GM21447 (cell line): ENCODE results near the gene ARSD.
"Not testable (repeated sequence)": the region's sequence is repeated elsewhere in the genome, so short reads cannot be mapped to it uniquely, and the experiment has no call there.

ENCODE experiments used
- ATAC-seq: cut with Tn5 transposase; IDR thresholded peaks from one replicate; pipeline ENCODE4 v1.9.1; 2021; ENCODE audit not compliant: unreplicated experiment

ARSD gene, protein sequence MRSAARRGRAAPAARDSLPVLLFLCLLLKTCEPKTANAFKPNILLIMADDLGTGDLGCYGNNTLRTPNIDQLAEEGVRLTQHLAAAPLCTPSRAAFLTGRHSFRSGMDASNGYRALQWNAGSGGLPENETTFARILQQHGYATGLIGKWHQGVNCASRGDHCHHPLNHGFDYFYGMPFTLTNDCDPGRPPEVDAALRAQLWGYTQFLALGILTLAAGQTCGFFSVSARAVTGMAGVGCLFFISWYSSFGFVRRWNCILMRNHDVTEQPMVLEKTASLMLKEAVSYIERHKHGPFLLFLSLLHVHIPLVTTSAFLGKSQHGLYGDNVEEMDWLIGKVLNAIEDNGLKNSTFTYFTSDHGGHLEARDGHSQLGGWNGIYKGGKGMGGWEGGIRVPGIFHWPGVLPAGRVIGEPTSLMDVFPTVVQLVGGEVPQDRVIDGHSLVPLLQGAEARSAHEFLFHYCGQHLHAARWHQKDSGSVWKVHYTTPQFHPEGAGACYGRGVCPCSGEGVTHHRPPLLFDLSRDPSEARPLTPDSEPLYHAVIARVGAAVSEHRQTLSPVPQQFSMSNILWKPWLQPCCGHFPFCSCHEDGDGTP

DNA sequence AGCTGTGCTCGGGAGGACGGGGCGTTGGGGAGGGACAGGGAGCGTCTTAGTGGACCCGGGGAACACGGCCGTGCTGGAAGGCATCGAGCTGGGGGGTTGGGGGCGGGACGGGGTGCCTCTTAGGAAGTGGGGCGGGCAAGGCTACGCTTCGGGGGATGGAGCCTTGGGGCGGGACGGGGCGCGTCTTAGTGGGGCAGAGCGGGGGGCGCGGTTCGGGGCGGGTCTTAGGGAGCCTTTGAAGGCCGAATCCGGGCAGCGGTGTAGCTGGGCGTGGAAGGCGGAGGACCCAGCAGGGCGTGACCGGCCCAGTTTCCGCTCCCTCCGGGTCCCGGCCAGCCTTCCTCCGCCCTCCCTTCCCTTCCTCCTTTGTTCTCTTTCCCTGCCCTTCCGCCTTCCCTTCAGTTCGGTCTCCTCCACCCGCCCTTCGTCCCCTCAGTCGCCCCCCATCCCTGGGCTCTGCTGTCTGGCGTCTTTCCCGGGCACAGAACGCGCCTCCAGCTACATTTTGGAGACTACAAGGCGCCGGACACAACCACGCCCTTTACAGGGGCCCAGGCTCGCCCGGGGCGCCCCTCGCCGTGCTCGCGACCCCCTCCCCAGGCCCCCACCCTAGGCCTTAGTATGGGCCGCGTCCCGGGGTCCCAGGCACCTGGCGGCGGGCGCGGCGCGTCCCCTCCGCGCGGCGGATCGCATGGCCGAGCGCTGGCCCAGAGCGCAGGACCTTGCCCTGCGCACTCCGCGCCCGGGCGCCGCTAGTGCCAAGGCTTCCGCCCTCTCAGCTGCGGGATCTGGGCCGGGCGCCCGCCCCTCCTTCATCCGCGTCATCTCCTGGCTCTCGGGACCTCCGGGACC, at the start of gene ARSD:
TSS of gene ARSD (minus strand) at position 757 of the 852 bp plus-strand sequence. CDS start at position 693, 64 bp downstream.
- peak; percentile 94 for ATAC-seq

DNA sequence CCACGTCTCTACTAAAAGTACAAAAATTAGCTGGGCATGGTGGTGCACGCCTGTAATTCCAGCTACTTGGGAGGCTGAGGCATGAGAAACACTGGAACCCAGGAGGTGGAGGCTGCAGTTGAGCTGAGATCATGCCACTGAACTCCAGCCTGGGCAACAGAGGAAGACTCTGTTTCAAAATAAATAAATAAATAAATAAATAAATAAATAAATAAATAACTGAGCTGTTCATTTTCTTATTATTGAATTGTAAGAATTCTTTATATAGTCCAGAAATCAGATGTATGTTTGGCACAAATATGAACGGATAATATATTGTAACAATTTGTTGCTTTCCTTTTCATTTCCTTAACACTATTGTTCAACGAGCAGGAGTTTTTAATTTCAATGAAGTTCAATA, 49.5 kb upstream of the ARSD start:
- not testable (repeated sequence) for ATAC-seq

DNA sequence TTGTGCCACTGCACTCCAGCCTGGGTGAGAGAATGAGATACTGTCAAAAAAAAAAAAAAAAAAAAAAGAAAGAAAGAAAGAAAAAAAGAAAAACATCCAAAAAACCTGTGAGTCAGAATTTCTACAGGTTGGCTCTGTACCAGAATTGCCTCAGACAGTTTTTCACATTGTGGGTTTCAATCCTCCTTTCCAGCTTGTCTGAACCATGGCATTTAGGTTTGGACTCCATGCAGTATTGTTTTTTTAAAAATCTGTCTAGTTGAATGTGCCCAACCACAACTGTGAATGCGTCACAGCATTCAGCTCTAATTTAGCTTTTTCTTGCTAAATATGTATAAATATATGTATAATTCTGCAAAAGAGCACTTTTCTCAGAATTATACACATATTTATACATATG, 45.8 kb upstream of the ARSD start:
- ATAC-seq: no peak

DNA sequence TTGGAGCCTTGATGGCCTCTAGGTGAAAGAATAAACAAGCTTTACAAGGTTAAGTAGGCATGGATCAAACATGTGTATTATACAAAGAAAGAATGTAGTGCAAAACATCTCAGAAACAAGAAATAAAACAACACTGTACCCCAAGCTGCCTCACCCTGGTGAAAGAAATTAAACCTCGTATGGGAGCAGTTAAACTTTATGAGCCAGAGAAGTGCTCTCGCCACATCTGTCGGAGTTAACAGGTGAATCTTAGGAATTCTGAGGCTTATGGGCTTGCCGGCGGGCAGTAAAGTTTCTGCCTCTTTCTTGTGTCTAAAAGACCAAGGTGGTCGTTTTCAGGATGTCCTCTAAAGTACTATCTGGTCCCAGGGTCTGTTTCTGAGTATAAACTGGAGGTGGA, 43.3 kb upstream of the ARSD start:
- ATAC-seq: no peak

DNA sequence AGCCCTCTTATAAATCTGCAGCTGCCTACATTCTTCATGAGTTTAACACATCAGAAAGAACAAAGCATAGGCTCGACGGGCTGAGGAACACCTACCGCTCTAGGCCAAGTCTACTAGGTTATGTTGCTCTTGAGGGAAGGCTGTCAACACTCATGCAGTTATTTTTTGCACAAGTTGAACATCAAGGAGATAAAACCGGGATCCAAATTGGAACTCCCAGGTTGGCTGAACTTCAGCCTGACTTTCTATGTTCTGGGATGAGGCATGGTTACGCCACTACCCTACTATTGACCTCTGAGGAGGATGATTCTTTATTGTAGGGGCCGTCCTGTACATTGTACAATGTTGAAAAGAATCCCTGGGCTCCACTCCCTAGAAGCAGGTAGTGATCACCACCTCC, 39.9 kb upstream of the ARSD start:
- ATAC-seq: no peak

DNA sequence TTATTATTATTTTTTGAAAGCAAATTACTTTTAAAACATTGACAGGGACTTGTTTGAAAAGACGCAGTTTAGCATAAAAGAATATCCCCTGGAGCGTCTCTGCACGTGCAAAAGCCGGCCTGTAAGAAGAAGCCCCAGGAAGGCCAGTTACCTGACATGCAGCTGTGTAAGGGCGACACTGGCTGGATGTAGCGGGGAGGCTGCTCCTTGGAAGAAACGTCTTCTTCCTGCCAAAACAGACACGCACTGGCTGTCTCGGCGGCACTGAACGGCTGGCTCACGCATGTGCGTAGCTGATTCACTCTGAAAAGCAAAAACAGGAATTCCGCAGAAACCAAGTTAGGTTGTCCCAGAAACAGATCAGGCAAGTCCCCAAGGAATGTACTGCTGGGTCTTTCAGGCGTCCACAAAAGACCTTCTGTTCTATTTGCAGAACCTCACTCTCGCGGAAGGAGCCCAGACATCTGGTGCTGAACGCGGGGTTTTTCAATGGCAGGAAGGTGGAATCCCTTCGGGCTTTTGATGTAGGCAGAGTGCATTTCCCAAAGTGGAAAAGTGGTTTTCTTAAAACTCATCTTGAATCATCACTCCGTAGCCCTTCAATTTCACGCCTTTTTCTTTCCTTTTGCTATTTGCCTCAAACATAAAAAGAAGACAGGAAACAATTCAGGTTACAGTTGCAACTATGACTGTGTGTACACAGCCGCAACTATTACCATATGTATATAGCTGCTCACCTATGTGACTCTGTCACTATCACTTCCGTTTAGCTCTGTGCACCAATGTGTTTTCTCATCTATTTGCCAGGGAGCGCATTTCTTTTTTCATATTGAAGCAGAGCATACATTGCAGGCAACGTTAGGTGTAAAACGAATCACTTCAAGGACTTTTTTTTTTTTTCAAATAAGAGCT, 39.1 kb upstream of the ARSD start:
- ATAC-seq: no peak

DNA sequence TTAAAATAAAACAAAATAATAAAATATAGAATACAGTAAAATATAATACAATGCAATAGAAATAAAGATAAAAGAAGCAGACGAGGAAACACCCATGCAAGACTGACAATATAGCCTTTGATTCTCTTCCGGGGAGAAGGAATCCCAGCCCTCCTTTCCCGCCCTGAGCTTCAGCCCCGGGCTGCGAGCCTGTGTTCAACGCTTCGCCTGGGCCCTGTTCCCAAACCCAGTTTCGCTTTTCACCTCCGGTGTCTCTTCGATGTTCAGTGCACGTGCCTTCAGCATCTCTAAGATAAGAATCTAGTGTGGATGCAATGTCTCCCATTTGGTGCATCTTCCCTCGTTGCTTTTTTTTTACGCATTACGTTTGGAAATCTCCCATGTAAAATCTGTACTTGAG, 38.4 kb upstream of the ARSD start:
- ATAC-seq: no peak

DNA sequence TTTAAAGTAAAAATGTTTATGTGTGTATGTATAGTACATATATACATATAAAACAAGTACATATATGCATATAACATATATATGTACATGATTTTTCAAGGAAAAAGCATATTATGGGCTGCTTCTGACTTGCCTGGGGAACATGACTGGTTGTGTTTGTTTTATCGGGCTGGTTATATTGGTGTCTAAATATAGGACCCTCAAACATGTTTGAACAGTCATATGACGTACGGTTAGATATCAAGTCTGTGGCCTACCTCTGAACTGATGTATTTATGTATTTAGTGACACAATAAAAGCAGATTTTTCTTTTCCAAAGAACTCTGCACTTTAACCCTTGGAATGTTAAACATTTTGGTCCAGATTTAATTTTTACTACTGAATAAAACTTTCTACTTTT, 37.9 kb upstream of the ARSD start:
- ATAC-seq: no peak

DNA sequence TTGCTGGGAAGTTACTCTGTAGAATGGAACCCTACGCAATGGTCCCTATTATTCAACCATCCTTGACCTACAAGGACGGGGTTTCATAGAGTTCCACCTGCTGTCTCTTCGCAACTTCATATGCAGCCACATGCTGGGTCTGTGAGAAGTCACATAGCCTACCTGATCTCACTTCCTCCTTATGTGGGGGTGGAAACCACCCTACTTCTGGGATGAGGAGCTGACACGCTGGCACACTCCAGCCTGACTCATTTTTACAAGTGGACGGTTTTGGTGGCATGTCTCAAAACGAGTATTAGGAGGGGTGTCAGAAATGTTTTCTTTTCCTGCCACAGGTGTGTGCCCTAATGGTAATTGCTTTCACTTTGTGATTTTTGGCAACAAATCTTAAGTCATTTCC, 36.8 kb upstream of the ARSD start:
- no peak for ATAC-seq

DNA sequence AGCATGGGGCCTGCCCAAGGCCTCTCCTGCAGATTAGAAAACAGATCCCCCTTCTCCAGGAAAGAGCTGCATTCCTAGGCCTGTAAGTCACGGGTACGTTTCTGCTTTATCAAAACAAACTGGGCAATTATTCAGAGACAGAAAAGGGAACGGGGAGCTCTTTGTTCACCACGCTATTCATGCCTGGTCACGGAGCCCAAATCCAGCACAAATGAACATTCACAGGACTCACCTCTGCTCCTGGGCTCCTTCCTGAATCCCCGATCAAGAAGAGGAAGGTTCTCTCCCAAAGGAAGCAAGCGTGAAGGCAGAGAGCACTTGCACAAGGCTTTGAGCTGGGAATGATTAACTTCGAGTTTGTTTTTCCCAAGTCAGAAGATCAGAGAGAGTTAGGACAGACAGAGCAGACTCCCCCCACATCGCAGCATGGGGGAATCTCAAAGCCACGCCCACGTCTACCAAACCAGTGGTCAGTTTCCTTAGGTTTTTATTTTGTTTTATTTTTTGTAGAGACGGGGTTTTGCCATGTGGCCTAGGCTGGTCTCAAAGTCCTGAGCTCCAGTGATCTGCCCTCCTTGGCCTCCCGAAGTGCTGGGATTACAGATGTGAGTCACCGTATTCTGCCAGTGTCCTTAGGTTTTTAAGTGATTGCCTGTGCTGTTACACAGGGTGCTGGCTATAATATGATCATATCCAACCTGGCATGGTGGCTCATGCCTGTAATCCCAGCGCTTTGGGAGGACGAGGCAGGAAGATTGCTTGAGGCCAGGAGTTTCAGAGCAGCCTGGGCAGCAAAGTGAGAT, 35.1 kb upstream of the ARSD start:
- ATAC-seq: not testable (repeated sequence)

DNA sequence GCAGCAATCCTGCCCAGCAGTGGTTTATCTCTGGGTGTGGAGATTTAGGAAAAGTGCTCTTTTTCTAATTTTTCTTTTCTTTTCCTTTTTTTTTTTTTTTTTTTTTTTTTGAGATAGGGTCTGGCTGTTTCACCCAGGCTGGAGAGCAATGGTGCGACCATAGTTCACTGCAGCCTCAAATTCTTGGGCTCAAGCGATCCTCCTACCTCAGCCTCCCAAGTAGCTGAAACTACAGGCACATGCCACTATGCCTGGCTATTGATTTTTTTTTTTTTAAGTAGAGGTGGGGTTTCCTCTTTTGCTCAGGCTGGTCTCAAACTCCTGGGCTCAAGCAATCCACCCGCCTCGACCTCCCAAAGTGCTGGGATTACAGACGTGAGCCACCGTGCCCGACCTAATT, 34.3 kb upstream of the ARSD start:
- ATAC-seq: not testable (repeated sequence)

DNA sequence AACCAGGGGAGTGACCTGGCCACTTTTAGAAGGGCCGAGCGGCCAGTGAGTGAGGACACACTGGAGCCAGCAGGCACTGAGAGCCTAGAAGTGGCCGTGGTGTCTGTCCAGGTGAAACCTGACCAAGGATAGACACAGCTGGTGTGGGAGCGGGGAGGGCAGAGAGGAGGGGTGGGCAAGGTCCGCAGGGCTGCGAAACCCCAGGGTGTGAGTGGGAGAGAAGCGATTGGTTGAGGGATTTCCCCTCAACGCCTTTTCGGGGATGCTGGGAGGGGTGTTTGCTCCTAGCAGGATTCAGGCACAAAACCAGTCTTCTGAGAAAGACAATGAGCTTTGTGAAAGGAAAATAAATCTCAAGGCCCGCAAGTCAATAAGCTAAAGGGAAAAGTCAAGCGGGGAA, 33.2 kb upstream of the ARSD start:
- no peak for ATAC-seq

DNA sequence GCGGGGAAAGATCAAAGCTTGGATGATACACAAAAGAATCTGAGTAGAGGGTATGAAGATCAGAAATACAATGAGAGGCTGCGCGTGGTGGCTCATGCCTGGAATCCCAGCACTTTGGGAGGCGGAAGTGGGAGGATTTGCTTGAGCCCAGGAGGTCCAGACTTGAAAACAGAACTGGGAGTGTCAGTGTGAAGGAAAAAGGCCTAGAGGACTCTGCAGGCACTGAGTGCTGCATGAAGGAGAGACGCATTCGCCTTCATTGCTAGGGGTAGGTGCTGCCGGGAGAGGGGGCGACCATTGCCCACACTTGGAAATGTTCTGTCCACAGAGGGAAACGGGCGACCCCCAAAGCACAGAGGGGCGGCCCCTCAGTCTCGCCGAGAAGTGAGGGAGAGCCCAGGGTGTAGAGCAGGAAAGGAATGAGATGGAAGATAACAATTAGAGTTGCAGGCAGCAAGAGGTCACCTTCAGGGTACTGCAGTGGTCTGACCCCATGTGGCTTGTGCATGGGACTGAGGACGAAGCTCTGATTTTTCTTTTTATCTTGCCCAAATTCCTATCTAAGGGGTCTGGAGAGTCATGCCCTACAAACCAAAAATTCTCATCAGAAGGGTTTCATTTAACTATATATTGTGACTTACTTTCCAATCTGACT, 31.8 kb upstream of the ARSD start:
- no peak for ATAC-seq

DNA sequence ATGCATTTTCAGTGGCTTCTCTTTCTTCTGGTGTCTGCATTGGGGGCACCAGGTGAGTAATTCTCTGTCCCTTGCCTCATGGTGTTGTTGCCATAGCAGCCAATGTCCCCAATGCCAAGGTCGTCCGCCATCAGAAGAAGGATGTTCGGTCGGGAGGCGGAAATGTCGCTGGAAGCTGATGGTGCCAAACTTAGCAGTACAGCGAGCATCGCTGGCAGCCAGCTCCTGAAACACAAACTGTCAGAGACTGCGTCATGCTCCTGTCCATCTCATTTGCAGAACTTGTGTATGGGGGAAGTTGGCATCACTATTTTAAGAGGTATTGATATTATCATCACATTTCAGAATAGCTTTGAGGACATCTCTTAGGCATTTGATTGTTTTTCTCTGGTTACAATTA, 29.1 kb upstream of the ARSD start:
- no peak for ATAC-seq

DNA sequence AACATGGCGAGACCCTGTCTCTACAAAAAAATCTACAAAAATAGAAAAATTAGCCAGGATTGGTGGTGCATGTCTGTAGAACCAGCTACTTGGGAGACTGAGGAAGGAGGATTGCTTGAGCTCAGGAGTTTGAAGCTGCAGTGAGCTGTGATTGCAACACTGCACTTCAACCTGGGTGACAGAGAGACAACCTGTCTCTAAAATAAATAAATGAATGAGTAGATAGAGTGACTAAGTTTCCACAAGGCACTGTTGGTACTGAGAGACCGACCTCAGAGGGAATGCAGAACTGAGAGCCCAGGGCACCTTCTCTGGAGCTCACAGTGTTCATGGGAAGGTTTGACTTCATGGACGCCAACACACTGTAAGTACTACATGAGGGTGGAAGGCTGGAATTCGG, 26.7 kb upstream of the ARSD start:
- ATAC-seq: no peak

DNA sequence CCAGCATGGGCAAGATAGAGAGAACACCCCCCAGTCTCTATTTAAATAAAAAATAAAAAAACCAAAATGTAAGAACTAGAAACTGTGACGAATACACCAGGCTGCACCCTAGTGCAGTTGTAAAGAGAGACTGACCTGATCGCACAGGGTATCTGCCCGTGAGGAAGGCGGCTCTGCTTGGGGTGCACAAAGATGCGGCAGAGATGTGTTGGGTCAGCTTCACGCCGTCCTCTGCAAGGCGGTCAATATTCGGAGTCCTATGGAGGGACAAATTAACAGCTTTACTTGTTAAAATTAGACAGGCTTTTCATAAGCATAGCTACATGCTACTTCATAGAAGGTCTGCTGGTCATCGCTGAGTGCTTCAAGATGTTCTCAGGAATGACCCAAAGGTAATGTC, 26.1 kb upstream of the ARSD start:
- ATAC-seq: no peak

DNA sequence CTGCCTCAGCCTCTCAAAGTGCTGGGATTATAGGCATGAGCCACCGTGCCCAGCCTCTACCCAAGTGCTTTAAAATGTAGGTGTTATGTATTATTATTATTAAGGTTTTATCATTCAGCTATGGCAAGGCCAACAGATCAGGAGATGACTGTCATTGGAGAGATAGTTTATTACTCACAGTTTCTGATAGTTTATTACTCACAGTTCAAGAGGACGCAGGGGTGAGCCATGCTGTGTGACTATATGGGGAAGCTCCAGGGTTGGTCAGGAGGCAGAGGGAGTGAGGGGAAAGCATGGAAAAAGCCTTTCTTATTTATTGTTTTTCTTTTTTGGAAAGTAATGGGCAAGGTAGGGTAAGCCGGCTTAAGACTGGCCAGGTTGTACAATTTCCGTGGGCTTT, 25.4 kb upstream of the ARSD start:
- no peak for ATAC-seq

DNA sequence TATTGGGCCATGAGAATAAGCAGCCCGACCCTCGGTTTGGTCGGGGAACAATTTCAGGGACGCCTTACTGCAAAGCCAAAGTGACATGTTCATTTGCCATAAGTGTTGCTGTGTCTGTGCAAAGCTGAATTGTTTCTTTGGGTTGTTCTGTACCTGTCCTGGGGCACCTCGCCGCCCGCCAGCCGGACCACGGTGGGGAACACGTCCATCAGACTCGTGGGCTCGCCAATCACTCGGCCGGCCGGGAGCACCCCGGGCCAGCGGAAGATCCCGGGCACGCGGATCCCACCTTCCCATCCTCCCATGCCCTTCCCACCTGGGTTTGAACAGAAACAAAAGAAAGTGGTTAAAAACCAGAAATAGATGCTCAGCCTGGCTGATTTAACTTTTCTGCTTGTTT, 8.8 kb upstream of the ARSD start:
- ATAC-seq: not testable (repeated sequence)
